ENCODE data around the gene NTSR1.

Gene NTSR1

DNA sequence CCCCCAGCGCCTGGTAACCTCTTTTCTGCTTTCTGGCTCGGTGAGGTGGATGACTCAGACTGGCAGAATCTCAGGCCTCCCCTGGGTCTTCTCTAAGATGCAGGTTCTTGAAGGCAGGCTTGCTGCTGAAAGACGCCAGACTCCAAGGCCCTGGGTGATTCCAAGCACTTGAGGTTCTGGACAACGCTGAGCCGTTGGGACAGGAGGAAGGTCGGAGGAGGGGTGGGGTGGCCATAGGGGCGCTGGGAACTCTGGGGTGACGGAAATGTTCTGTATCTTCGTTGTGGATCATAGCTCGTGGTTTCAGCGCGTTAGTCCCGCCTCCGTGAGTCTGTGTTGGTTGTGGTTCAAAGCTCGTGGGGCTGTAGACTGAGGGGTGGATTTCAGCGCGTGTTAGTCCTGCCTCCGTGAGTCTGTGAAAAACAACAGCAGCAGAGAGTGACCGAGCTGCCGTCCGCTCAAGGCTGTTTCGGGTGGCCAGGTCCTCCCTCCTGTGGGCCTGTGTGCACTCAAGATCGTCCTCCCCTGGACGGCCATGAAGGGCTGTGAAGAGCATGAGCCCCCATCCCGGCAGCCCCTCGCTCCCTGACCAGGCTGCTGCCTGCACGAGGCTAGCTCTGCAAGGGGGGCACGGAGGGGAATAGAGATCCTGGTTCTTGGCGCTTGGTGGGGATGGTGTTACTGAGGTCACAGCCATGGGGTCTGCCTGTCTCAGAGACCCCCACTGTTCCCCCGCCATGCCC lies 7.7 kb downstream of the NTSR1 start:
- no peaks in the 10 kb centered on the region for H3K36me3 ChIP-seq (ENCODE audit: control insufficient read depth, insufficient read depth, low read length)
- no peaks in the 10 kb centered on the region for H3K4me1 ChIP-seq (ENCODE audit: control insufficient read depth, insufficient read depth, low read length)
- H3K27me3 ChIP-seq (ENCODE audit: control insufficient read depth, insufficient read depth, low read length): no peaks in the 10 kb centered on the region
- H3K4me3 ChIP-seq (ENCODE audit: low read depth, low read length): no peak overlapping the region
- peaks cover 3% of the 10 kb centered on the region for H3K9me3 ChIP-seq (ENCODE audit: control insufficient read depth, insufficient read depth, low read length)
- no peak overlapping the region for H3K9ac ChIP-seq (ENCODE audit: low read depth, low read length)

DNA sequence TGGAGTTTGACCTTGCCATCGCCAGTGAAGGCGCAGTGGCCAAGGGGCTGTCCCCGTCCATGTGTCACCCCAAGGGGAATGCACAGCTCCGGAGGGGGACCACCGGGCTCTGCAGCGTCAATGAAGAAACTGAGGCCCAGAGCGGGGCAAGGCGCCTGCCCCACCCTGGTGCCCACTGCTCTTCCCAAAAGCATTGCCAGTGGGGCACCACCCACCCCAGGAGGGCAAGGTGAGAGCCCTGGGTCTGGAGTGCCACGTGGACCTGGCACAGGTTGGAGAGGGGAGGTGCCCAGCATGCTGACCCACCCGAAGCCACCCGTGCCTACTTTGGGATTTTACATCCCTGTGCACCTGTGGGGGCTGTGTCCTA lies 8.3 kb downstream of the NTSR1 start:
- Histone ChIP-seq H3K36me3 (ENCODE audit: control insufficient read depth, insufficient read depth, low read length) (no peaks in the 10 kb centered on the region), H3K4me3 (ENCODE audit: low read depth, low read length) (no peak overlapping the region), H3K27me3 (ENCODE audit: control insufficient read depth, insufficient read depth, low read length) (no peaks in the 10 kb centered on the region), H3K9ac (ENCODE audit: low read depth, low read length) (no peak overlapping the region), H3K4me1 (ENCODE audit: control insufficient read depth, insufficient read depth, low read length) (no peaks in the 10 kb centered on the region), H3K9me3 (ENCODE audit: control insufficient read depth, insufficient read depth, low read length) (peaks cover 6% of the 10 kb centered on the region)

DNA sequence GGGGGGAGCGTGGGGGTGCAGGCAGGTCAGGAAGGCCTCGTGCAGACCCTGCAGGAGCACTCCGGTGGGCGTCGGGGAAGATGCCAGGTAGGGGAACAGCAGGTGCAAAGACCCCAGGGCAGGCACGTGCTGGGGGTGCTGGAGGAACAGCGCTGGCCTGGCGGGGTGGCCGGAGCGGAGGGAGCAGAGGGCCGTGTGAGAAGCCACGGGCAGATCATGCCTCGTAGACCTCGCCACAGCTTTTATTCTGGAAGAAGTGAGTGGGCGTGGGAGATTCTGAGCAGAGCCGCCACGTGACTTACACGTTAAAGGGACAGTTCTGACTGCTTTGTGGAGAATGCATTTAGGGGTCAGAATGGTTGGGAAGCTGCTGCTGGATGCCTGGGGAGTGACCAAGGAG lies 9.3 kb downstream of the NTSR1 start:
- Histone ChIP-seq H3K4me1 (ENCODE audit: control insufficient read depth, insufficient read depth, low read length) (no peaks in the 10 kb centered on the region), H3K4me3 (ENCODE audit: low read depth, low read length) (no peak overlapping the region), H3K36me3 (ENCODE audit: control insufficient read depth, insufficient read depth, low read length) (no peaks in the 10 kb centered on the region), H3K27me3 (ENCODE audit: control insufficient read depth, insufficient read depth, low read length) (no peaks in the 10 kb centered on the region), H3K9me3 (ENCODE audit: control insufficient read depth, insufficient read depth, low read length) (peaks cover 6% of the 10 kb centered on the region), H3K9ac (ENCODE audit: low read depth, low read length) (no peak overlapping the region)

DNA sequence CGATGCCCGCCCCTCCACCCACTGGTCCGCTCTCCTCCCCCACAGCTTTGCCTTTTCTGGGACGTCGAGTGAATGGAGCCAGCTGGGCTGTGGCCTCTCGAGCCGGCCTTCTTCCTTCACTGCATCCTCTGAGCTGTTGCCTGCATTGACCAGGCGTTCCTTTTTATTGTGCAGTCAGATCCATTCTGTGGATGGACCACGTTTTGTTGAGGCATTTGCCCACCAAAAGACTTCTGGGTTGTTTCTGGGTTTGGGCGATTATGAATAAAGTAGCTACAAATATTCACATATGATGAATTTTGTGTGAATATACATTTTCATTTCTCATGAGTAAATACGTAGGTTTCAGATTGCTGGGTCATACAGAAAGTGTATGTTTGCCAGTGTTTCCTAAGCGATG lies 9.9 kb downstream of the NTSR1 start:
- no peak overlapping the region for H3K4me3 ChIP-seq (ENCODE audit: low read depth, low read length)
- peaks cover 6% of the 10 kb centered on the region for H3K9me3 ChIP-seq (ENCODE audit: control insufficient read depth, insufficient read depth, low read length)
- H3K9ac ChIP-seq (ENCODE audit: low read depth, low read length): no peak overlapping the region
- H3K27me3 ChIP-seq (ENCODE audit: control insufficient read depth, insufficient read depth, low read length): no peaks in the 10 kb centered on the region
- no peaks in the 10 kb centered on the region for H3K36me3 ChIP-seq (ENCODE audit: control insufficient read depth, insufficient read depth, low read length)
- no peaks in the 10 kb centered on the region for H3K4me1 ChIP-seq (ENCODE audit: control insufficient read depth, insufficient read depth, low read length)

DNA sequence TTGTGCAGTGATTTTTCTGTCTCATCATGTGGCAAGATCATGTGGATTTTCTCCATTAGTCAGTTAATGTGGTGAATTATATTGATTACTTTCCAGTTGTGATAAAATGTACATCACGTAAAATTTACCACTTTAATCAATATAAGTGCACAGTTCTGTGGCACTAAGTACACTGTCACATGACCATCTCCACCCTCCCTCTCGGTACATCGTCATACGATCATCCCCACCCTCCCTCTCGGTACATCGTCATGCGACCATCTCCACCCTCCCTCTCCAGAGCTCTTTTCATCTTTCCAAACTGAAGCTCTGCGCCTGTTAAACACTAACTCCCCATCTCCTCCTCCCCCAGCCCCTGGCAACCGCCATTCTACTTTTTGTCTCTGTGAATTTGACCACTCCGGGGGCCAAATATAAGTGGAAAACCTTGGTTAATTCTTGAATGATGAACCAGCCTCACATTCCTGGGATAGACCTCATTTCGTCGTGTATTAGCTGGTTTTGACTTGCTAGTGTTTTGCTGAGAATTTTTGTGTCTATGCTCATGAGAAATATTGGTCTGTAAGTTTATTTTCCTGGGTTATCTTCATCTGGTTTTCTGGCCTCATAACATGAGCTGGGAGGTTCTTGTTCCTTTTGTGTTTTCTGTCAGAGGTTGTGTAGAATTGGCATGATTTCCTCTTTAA lies 10.8 kb downstream of the NTSR1 start:
- Histone ChIP-seq H3K36me3 (ENCODE audit: control insufficient read depth, insufficient read depth, low read length) (no peaks in the 10 kb centered on the region), H3K27me3 (ENCODE audit: control insufficient read depth, insufficient read depth, low read length) (no peaks in the 10 kb centered on the region), H3K4me1 (ENCODE audit: control insufficient read depth, insufficient read depth, low read length) (no peaks in the 10 kb centered on the region), H3K9ac (ENCODE audit: low read depth, low read length) (no peak overlapping the region), H3K9me3 (ENCODE audit: control insufficient read depth, insufficient read depth, low read length) (peaks cover 6% of the 10 kb centered on the region), H3K4me3 (ENCODE audit: low read depth, low read length) (no peak overlapping the region)

DNA sequence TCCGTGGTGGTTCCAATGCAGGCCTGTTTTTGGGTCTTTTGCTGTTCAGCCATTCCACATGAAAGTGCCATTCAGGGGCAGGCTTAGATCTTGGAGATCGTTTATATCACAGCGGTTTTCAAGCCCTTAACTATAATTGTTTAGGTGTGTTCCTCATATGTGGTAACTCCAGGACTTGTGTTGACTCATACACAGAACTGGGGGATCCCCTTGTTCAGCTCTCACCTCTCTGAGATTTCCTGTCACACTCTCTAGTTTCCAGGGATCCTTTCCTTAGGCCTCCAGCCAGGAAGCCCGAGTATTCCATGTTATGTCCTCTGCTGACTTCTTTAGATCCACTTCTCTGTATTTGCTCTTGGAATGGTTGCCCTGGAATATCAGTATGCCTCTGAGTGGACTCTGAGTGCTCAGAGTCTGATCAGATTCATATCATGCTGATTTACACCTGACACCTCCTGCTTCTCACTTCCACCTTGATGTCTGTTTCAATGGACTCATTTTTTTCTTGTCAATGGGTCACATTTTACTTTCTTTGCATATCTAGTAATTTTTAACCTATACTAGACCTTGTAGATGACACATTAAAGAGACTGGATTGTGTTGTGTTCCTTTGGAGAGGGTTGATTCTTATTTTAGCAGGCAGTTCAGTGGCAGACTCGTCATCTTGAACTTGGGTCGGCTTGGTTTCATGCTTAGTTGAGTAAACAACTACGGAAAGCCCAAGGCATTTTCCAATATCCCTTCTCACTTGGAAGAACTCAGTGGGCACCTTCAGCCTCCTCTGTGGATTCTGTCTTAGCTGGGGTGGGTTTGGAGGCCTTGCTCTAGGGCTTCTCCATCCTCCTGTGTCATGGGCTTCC lies 13.1 kb downstream of the NTSR1 start:
- H3K4me1 ChIP-seq (ENCODE audit: control insufficient read depth, insufficient read depth, low read length): no peaks in the 10 kb centered on the region
- no peak overlapping the region for H3K9ac ChIP-seq (ENCODE audit: low read depth, low read length)
- H3K27me3 ChIP-seq (ENCODE audit: control insufficient read depth, insufficient read depth, low read length): no peaks in the 10 kb centered on the region
- H3K9me3 ChIP-seq (ENCODE audit: control insufficient read depth, insufficient read depth, low read length): peaks cover 6% of the 10 kb centered on the region
- H3K4me3 ChIP-seq (ENCODE audit: low read depth, low read length): no peak overlapping the region
- H3K36me3 ChIP-seq (ENCODE audit: control insufficient read depth, insufficient read depth, low read length): no peaks in the 10 kb centered on the region

DNA sequence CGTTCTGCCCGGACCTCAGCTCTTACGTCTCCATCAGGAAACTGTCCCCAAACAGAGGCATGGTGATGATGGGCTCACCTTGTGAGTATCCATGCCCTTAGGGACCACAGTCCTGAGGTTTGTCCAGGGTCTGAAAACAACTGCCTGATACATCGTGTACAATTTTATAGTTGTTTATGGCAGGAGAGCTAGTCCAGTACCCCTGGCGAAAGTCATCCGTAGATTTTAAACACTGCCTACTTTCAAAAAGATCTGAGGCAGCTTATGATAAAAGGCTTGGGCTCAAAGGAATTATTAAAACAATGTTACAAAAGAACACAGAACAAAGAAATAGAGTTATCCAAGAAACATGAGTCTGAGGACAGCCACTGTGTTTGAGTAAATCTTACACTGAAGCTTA lies 14.0 kb downstream of the NTSR1 start:
- Histone ChIP-seq H3K9me3 (ENCODE audit: control insufficient read depth, insufficient read depth, low read length) (peaks cover 6% of the 10 kb centered on the region), H3K9ac (ENCODE audit: low read depth, low read length) (no peak overlapping the region), H3K36me3 (ENCODE audit: control insufficient read depth, insufficient read depth, low read length) (no peaks in the 10 kb centered on the region), H3K4me1 (ENCODE audit: control insufficient read depth, insufficient read depth, low read length) (no peaks in the 10 kb centered on the region), H3K4me3 (ENCODE audit: low read depth, low read length) (no peak overlapping the region), H3K27me3 (ENCODE audit: control insufficient read depth, insufficient read depth, low read length) (no peaks in the 10 kb centered on the region)

DNA sequence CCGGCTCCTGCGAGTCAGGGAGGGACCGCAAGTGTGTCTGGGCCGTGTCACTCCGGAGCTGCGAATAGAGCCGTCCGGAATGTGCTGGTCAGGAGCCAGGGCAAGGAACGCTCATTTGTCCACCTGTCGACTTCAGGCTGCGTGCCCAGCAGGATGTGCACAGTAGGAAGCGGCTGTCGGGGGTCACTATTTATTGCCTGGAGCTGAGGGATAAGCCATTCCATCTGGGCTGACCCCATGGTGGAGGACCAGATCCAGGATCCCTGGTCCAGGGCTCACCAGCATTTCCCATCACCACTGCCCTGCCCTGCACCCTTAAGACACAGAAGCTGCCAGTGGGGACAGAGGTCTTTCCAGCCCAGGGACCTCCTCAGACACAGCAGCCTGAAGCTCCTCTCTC lies 14.7 kb downstream of the NTSR1 start:
- Histone ChIP-seq H3K36me3 (ENCODE audit: control insufficient read depth, insufficient read depth, low read length) (no peaks in the 10 kb centered on the region), H3K27me3 (ENCODE audit: control insufficient read depth, insufficient read depth, low read length) (no peaks in the 10 kb centered on the region), H3K4me3 (ENCODE audit: low read depth, low read length) (no peak overlapping the region), H3K9me3 (ENCODE audit: control insufficient read depth, insufficient read depth, low read length) (peaks cover 6% of the 10 kb centered on the region), H3K4me1 (ENCODE audit: control insufficient read depth, insufficient read depth, low read length) (no peaks in the 10 kb centered on the region), H3K9ac (ENCODE audit: low read depth, low read length) (no peak overlapping the region)

DNA sequence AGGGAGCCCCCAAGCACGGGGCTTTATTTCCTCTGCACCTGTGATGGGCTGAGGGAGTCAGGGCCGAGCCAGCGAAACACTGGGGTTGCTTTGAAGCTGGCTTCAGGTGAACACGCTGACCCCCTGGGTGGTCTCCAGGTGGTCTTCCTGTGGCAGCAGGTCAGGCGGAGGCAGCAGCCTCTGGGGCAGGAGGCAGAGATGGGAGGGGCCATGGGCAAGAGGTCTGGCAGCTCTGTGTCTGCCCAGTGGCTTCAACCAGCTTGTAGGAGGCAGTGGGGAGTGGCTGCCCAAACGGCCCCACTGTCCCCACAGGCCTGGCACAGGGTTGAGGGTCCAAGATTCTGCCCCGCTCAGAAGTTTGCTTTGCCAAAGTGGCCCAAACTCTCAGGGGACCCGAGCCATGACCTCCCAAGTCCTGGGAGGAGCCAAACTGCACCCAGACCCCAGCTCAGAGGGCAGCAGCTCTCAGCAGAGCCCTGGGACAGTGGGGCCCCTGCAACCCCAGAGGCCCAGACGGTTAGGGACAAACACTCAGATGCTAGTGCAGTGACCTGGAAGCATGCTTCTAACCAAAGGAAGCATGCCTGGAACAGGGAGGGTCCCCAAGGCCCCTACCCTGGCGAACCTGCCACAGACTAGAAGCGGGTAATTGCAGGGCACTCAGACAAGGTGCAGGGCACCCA lies 15.3 kb downstream of the NTSR1 start:
- Histone ChIP-seq H3K4me3 (ENCODE audit: low read depth, low read length) (no peak overlapping the region), H3K36me3 (ENCODE audit: control insufficient read depth, insufficient read depth, low read length) (no peaks in the 10 kb centered on the region), H3K9ac (ENCODE audit: low read depth, low read length) (no peak overlapping the region)

DNA sequence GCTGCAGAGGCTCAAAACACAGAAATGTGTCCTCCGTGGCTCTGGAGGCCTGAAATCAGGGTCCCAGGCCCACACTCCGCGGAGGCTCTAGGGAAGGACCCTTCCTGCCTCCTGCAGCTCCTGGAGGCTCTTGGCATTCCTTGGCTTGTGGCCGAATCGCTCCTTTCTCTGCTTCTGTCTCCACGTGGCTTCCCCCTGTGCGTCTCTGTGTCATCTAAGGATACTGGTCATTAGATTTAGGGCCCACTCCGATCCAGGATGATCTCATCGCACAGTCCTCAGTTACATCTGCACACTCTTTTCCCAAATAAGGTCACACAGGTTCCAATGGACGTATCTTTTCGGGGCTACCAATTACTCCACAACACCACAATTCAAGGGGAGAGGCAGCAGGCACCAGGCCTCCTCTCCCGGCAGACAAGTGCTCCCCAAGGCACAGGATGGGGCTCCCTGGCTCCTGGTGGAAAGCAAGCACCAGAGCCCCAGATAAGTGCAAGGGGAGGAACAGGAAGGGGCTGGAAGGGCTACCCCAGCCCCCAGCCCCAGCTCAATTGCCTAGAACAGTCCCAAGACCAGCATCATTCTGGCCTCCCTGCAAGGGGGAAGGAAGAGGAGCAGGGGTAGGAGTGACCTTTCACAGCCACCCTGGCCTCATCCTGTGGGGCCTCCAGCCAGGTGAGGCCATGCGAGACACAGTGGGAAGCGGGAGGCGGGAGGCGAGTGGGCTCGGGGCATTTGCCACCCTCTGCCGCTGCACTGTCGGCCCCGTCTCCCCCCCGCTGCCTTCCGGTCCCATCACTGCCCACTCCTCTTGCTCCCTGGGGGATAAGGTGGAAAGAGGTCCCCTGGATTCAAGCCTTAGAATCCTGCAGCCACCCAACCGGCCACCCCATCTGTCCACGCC lies 16.3 kb downstream of the NTSR1 start:
- Histone ChIP-seq H3K9me3 (ENCODE audit: control insufficient read depth, insufficient read depth, low read length) (peaks cover 6% of the 10 kb centered on the region), H3K9ac (ENCODE audit: low read depth, low read length) (no peak overlapping the region), H3K27me3 (ENCODE audit: control insufficient read depth, insufficient read depth, low read length) (no peaks in the 10 kb centered on the region), H3K36me3 (ENCODE audit: control insufficient read depth, insufficient read depth, low read length) (no peaks in the 10 kb centered on the region), H3K4me3 (ENCODE audit: low read depth, low read length) (no peak overlapping the region), H3K4me1 (ENCODE audit: control insufficient read depth, insufficient read depth, low read length) (no peaks in the 10 kb centered on the region)

More for the DNA sequence above, 15.3 kb downstream of the NTSR1 start:
- Histone ChIP-seq H3K4me1 (ENCODE audit: control insufficient read depth, insufficient read depth, low read length) (no peaks in the 10 kb centered on the region), H3K9me3 (ENCODE audit: control insufficient read depth, insufficient read depth, low read length) (peaks cover 6% of the 10 kb centered on the region), H3K27me3 (ENCODE audit: control insufficient read depth, insufficient read depth, low read length) (no peaks in the 10 kb centered on the region)

Measured in iPS-15b (cell line).